ENCODE results near the gene GALR2.
"Not testable (repeated sequence)": the region's sequence is repeated elsewhere in the genome, so short reads cannot be mapped to it uniquely, and the experiment has no call there.

The GALR2 gene

GRCh38 chr17:76050538-76051467 lies 23.8 kb upstream of the GALR2 start:
- DNase-seq, result no peak

- DNase-seq, result no peak
Measured at GRCh38 chr17:76051561-76051960, 23.0 kb upstream of the GALR2 start.

- DNase-seq, result peak; percentile 71
Measured at GRCh38 chr17:76053246-76054111, 21.1 kb upstream of the GALR2 start.

- DNase-seq, result peak; percentile 30
Measured at GRCh38 chr17:76054112-76054476, 20.5 kb upstream of the GALR2 start.

GRCh38 chr17:76056882-76057281 lies 17.7 kb upstream of the GALR2 start:
- no peak for DNase-seq

GRCh38 chr17:76058264-76058663 lies 16.3 kb upstream of the GALR2 start:
- DNase-seq, result not testable (repeated sequence)

- DNase-seq, result no peak
Measured at GRCh38 chr17:76063875-76064546, 10.6 kb upstream of the GALR2 start.

- no peak for DNase-seq
Measured at GRCh38 chr17:76065775-76066174, 8.8 kb upstream of the GALR2 start.

GRCh38 chr17:76071531-76072147 lies 2.9 kb upstream of the GALR2 start:
- no peak for DNase-seq

GRCh38 chr17:76072148-76072858 lies 2.3 kb upstream of the GALR2 start, which contains the start of gene SRP68:
Gene SRP68, minus strand, starts transcription at chr17:76072517. Its CDS starts 26 bp downstream, at chr17:76072491.
- peak; percentile 92 for DNase-seq

GRCh38 chr17:76075364-76076145 lies 974 bp downstream of the GALR2 start:
- DNase-seq, result no peak

- DNase-seq, result no peak
Measured at GRCh38 chr17:76076146-76076764, 1.7 kb downstream of the GALR2 start.

GRCh38 chr17:76076765-76077583 lies 2.4 kb downstream of the GALR2 start:
- no peak for DNase-seq

GRCh38 chr17:76077584-76078110 lies 3.1 kb downstream of the GALR2 start:
- no peak for DNase-seq

GRCh38 chr17:76078370-76078769 lies 3.8 kb downstream of the GALR2 start:
- not testable (repeated sequence) for DNase-seq

GRCh38 chr17:76078860-76079534 lies 4.4 kb downstream of the GALR2 start, which contains the start of gene ZACN:
Gene ZACN, plus strand, starts transcription at chr17:76079182. Its CDS starts 83 bp downstream, at chr17:76079265.
- no peak for DNase-seq

GRCh38 chr17:76079535-76079955 lies 5.0 kb downstream of the GALR2 start:
- DNase-seq, result no peak

GRCh38 chr17:76079956-76080767 lies 5.6 kb downstream of the GALR2 start:
- no peak for DNase-seq
